ENCODE results near the gene ANTXRL. TPM values are rescaled to one million over a fixed set of nuclear protein-coding genes. Genes with fewer than 3 reads are reported as not detected.

Gene ANTXRL
- total RNA-seq, 1 experiment from 2014 or later: not detected

GRCh38 chr10:46305986-46306385, 19.2 kb downstream of the ANTXRL start:
- CTCF ChIA-PET: no interaction called here
- no TSS peak for BruUV-seq (replicated peaks)

GRCh38 chr10:46306516-46307184, 19.9 kb downstream of the ANTXRL start:
- no peaks in the 10 kb centered on the region for H3K27me3 ChIP-seq (ENCODE audit: low read length)
- H3K27ac ChIP-seq (ENCODE audit: low read length): no peak overlapping the region
- no TSS peak for BruUV-seq (replicated peaks)

More at GRCh38 chr10:46305986-46306385, 19.2 kb downstream of the ANTXRL start:
- H3K27ac ChIP-seq (ENCODE audit: low read length): no peak overlapping the region
- no peaks in the 10 kb centered on the region for H3K9me2 ChIP-seq (replicated peaks; ENCODE audit: low read length)
- no peaks in the 10 kb centered on the region for H3F3A ChIP-seq (ENCODE audit: low read length, unreplicated experiment)
- no peak overlapping the region for H3K4me2 ChIP-seq (ENCODE audit: low read length)
- no peaks in the 10 kb centered on the region for H3K27me3 ChIP-seq (ENCODE audit: low read length)
- H3K36me3 ChIP-seq (ENCODE audit: low read depth, low read length): no peaks in the 10 kb centered on the region
- no peak overlapping the region for H3K9ac ChIP-seq (ENCODE audit: low read length)
- H3K79me2 ChIP-seq (ENCODE audit: low read length): no peaks in the 10 kb centered on the region
- H3K9me3 ChIP-seq (ENCODE audit: low read length): no peaks in the 10 kb centered on the region
- no peaks in the 10 kb centered on the region for H3K4me1 ChIP-seq (ENCODE audit: insufficient read depth, low read length)
- no peak for TF ChIP-seq EZH2phosphoT487 (IDR thresholded peaks at IDR 0.05; ENCODE audit: borderline replicate concordance, low read length)
- TF ChIP-seq CTCF (conservative IDR thresholded peaks at IDR 0.05; ENCODE audit: low read depth, low read length): no peak
- TF ChIP-seq EZH2 (IDR thresholded peaks at IDR 0.05; ENCODE audit: low read length, unreplicated experiment): no peak
- no peak overlapping the region for H2AFZ ChIP-seq (ENCODE audit: low read length)
- intact Hi-C loops (cut with micrococcal nuclease): no loop called here
- POLR2A ChIA-PET (ENCODE audit: unreplicated experiment): no interaction called here
- ATAC-seq (no peak), DNase-seq (no peak)
- H3K4me3 ChIP-seq (ENCODE audit: low read length): no peak overlapping the region
- no peaks in the 10 kb centered on the region for H4K20me1 ChIP-seq (ENCODE audit: low read length)

More at GRCh38 chr10:46306516-46307184, 19.9 kb downstream of the ANTXRL start:
- no peaks in the 10 kb centered on the region for H4K20me1 ChIP-seq (ENCODE audit: low read length)
- no peaks in the 10 kb centered on the region for H3K9me2 ChIP-seq (replicated peaks; ENCODE audit: low read length)
- H2AFZ ChIP-seq (ENCODE audit: low read length): no peak overlapping the region
- no peaks in the 10 kb centered on the region for H3K36me3 ChIP-seq (ENCODE audit: low read depth, low read length)
- no peak for TF ChIP-seq EZH2 (IDR thresholded peaks at IDR 0.05; ENCODE audit: low read length, unreplicated experiment)
- no peak for TF ChIP-seq CTCF (conservative IDR thresholded peaks at IDR 0.05; ENCODE audit: low read depth, low read length)
- no peak for TF ChIP-seq EZH2phosphoT487 (IDR thresholded peaks at IDR 0.05; ENCODE audit: borderline replicate concordance, low read length)
- H3F3A ChIP-seq (ENCODE audit: low read length, unreplicated experiment): no peaks in the 10 kb centered on the region
- DNase-seq (no peak), ATAC-seq (no peak)
- no peak overlapping the region for H3K9ac ChIP-seq (ENCODE audit: low read length)
- H3K79me2 ChIP-seq (ENCODE audit: low read length): no peaks in the 10 kb centered on the region
- no peaks in the 10 kb centered on the region for H3K4me1 ChIP-seq (ENCODE audit: insufficient read depth, low read length)
- no peak overlapping the region for H3K4me3 ChIP-seq (ENCODE audit: low read length)
- no peaks in the 10 kb centered on the region for H3K9me3 ChIP-seq (ENCODE audit: low read length)
- intact Hi-C loops (cut with micrococcal nuclease): no loop called here
- POLR2A ChIA-PET (ENCODE audit: unreplicated experiment): no interaction called here
- H3K4me2 ChIP-seq (ENCODE audit: low read length): no peak overlapping the region
- CTCF ChIA-PET: no interaction called here

Measured in PC-3 (cell line).